Psoas muscle (tissue), 8 donors: ENCODE results near the gene C1orf216. TPM values are rescaled to one million over a fixed set of nuclear protein-coding genes. Genes with fewer than 3 reads are reported as not detected.
"Not testable (repeated sequence)": the region's sequence is repeated elsewhere in the genome, so short reads cannot be mapped to it uniquely, and the experiment has no call there.

Experiments used
- ATAC-seq, 4 donors: fragments of 200-7000 bp; cut with Tn5 transposase; one replicate each; pipeline ENCODE4 v1.9.1; 2020; ENCODE audit warnings: moderate library complexity in 3 of 4, mild to moderate bottlenecking in 2 of 4
- DNase-seq, 2 donors: peaks; one replicate each; pipeline ENCODE4 v3.0.0-alpha.2; 2020
- H3K27ac ChIP-seq: fragments of 200-600 bp; one replicate; pipeline ENCODE4 v1.8.0; 2022
- H3K27me3 ChIP-seq, 3 donors: fragments of 200-600 bp in 1 of 3; one replicate each; pipeline versions ENCODE4 v1.6.1 to v1.8.0; 2013 to 2022; ENCODE audit warnings: low read length in 2 of 3, mild to moderate bottlenecking in 2 of 3, moderate library complexity in 1 of 3; ENCODE audit not compliant: insufficient read depth in 3 of 3
- H3K36me3 ChIP-seq, 2 donors: fragments of 200-600 bp in 1 of 2; one replicate each; pipeline versions ENCODE4 v1.6.1 to v1.8.0; 2013 to 2022; ENCODE audit warnings: low read depth in 1 of 2, mild to moderate bottlenecking in 1 of 2, moderate library complexity in 1 of 2; ENCODE audit not compliant: insufficient read depth in 1 of 2
- H3K4me1 ChIP-seq: fragments of 200-600 bp; one replicate; pipeline ENCODE4 v1.8.0; 2022
- H3K4me3 ChIP-seq: fragments of 200-600 bp; one replicate; pipeline ENCODE4 v1.8.0; 2022; ENCODE audit warnings: mild to moderate bottlenecking
- H3K9me3 ChIP-seq: fragments of 200-600 bp; one replicate; pipeline ENCODE4 v1.8.0; 2022
- WGBS, 3 donors: extraction: QIAGEN DNeasy Blood & Tissue Kit; methylation state at CpG; one replicate each; pipeline versions ENCODE4 v1.1.6 to v1.1.7; 2013; 5-methylcytosine and 5-hydroxymethylcytosine counted together
- intact Hi-C, 2 donors: fragments of 100-400 bp; cut with DNase I; formaldehyde crosslinking; loops; one replicate each; pipeline versions ENCODE4 v1.11.0 to v1.14.2; 2022
- polyA plus RNA-seq, 3 donors: library from polyadenylated mRNA; stranded (reverse); fragments of 200-250 nt; gene quantifications; one replicate each; pipeline ENCODE4 v1.2.3, GENCODE V29; 2013
- total RNA-seq, 4 donors: library from RNA; stranded (reverse); fragmentation: NEBNext Ultra II Directional in 2 of 4; extraction: Animal tissue kit (Norgen Biotek cat#: 25700) in 2 of 4; gene quantifications; one replicate each; pipeline versions ENCODE4 v1.2.1 to v1.2.4, GENCODE V29; 2021 to 2023
- TF ChIP-seq, protein P1 (sequence below): fragments of 200-600 bp; IDR thresholded peaks from one replicate; pipeline ENCODE4 v1.8.0; 2022; ENCODE audit warnings: antibody characterized with exemption
- donor health status: healthy with polysubstance abuse.
- donor health status: DM: no; HTN: no; CAD: no; lungs with moderate emphysema.
- donor health status: Bipolar disorder and iron deficiency.
- donor health status: healthy.
- donor health status: DM: yes; HTN: yes; CAD: no.
- donor health status: DM: no; HTN: no; CAD: no.
- donor health status: DM: no; HTN: no; CAD: no.
- donor health status: DM: yes; HTN: yes; CAD: no.

C1orf216 gene
- total and polyA plus RNA-seq, 7 donors, result 8.8 to 24.2 (median 15.5) TPM

- intact Hi-C loops, result loop anchor here (5.0 to 10.0 kb wide), 2 partner anchors 71 to 73 kb away; partner anchors contain the start of gene PSMB2 (in 2 of the 2)
- DNase-seq (peak; percentile 70 to 83), ATAC-seq (peak; percentile 35 to 57 (median 52))
- Histone ChIP-seq H3K27me3 (no peaks in the 10 kb centered on the region), H3K9me3 (no peaks in the 10 kb centered on the region), H3K4me3 (peak overlapping the region; percentile 20), H3K27ac (no peak overlapping the region), H3K4me1 (peaks cover 25% of the 10 kb centered on the region), H3K36me3 (peaks cover 0 to 21% of the 10 kb centered on the region in 2 donors)
- TF ChIP-seq, protein P1, sequence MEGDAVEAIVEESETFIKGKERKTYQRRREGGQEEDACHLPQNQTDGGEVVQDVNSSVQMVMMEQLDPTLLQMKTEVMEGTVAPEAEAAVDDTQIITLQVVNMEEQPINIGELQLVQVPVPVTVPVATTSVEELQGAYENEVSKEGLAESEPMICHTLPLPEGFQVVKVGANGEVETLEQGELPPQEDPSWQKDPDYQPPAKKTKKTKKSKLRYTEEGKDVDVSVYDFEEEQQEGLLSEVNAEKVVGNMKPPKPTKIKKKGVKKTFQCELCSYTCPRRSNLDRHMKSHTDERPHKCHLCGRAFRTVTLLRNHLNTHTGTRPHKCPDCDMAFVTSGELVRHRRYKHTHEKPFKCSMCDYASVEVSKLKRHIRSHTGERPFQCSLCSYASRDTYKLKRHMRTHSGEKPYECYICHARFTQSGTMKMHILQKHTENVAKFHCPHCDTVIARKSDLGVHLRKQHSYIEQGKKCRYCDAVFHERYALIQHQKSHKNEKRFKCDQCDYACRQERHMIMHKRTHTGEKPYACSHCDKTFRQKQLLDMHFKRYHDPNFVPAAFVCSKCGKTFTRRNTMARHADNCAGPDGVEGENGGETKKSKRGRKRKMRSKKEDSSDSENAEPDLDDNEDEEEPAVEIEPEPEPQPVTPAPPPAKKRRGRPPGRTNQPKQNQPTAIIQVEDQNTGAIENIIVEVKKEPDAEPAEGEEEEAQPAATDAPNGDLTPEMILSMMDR, result peak; percentile 74
- 36 to 48% (median 37%) methylated on average over 15 of the region's 15 CpGs for WGBS, 3 donors
Observed at GRCh38 chr1:35715568-35716002, 3.1 kb downstream of the C1orf216 start.

- TF ChIP-seq, protein P1, result no peak
- ATAC-seq (no peak), DNase-seq (no peak)
- Histone ChIP-seq H3K4me3 (peak overlapping the region; percentile 20), H3K9me3 (no peaks in the 10 kb centered on the region), H3K36me3 (peaks cover 0 to 21% of the 10 kb centered on the region in 2 donors), H3K27me3 (no peaks in the 10 kb centered on the region), H3K27ac (no peak overlapping the region), H3K4me1 (peaks cover 25% of the 10 kb centered on the region)
- intact Hi-C loops, result loop anchor here (5.0 to 10.0 kb wide), 2 partner anchors 70 to 73 kb away; partner anchors contain the start of gene PSMB2 (in 2 of the 2)
- 88 to 95% (median 94%) methylated on average over 2 of the region's 2 CpGs for WGBS, 3 donors
Observed at GRCh38 chr1:35714921-35715567, 3.6 kb downstream of the C1orf216 start.

- not testable (repeated sequence) for DNase-seq, H3K27ac ChIP-seq, H3K9me3 ChIP-seq, H3K4me3 ChIP-seq, ATAC-seq
- Histone ChIP-seq H3K36me3 (peaks cover 0 to 21% of the 10 kb centered on the region in 2 donors), H3K27me3 (peaks cover 0 to 35% (median 11%) of the 10 kb centered on the region in 3 donors), H3K4me1 (peaks cover 15% of the 10 kb centered on the region)
- 91 to 96% (median 94%) methylated on average over 5 of the region's 5 CpGs for WGBS, 3 donors
- intact Hi-C loops, result loop anchor here in 1 of 2 donors (10.0 kb wide), 1 partner anchor 66 kb away; the partner anchor contains the start of gene PSMB2
Observed at GRCh38 chr1:35711098-35711497, 7.6 kb downstream of the C1orf216 start.

DNA sequence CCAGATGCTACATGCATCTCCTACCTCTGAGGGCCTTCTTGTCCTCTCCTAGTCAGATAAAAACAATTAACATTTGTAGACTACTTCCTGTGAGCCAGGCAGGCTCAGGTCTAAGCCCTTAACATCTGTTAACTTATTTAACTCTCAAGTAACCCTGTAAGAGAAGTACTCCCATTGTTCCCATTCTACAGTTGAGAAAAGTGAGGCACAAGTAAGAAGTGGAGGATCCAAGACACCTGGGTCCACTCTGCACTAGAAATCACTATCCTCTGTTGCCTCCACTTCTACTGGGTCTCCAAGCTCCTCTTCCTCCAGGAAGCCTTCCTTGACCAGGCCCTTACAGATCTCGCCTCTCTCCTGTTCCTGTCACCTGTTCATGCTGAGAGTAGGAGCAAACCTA is 9.7 kb downstream of the C1orf216 start:
- 97 to 100% (median 100%) methylated on average over 1 of the region's 1 CpG for WGBS, 3 donors
- DNase-seq, result no peak
- Histone ChIP-seq H3K9me3 (no peaks in the 10 kb centered on the region), H3K27ac (no peak overlapping the region), H3K27me3 (peaks cover 0 to 46% (median 11%) of the 10 kb centered on the region in 3 donors), H3K4me3 (peak overlapping the region; percentile 64), H3K4me1 (no peaks in the 10 kb centered on the region), H3K36me3 (peaks cover 0 to 4% of the 10 kb centered on the region in 2 donors)
- TF ChIP-seq, protein P1, result no peak
- intact Hi-C loops, result no loop called here
- no peak for ATAC-seq

DNA sequence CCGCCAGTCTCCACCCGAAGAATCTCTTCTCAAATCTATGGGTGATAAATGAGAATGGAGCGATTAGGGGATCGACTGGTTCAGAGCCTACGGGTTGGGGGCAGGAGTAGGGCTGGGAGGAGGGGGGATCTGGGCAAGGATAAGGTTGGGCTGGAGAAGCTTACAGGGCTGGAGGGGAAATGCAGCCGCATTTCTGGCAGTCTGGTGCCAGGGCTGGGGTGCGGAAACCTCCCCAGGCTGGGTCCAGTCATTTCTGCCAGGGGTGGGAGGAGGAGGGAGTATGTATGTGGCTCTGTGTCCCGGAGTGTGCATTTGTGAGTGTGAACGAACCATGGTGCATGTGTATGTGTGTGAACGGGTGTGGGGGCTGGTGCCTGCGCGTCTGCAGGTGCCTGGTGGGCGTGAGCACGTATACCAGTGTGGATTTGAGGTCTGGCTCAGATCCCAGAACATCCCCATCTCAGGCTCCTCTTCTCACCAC is 10.2 kb downstream of the C1orf216 start:
- WGBS, 3 donors, result 16 to 18% (median 17%) methylated on average over 14 of the region's 14 CpGs
- peak overlapping the region; percentile 64 for H3K4me3 ChIP-seq
- H3K36me3 ChIP-seq, result no peaks in the 10 kb centered on the region
- no peak for ATAC-seq
- peaks cover 0 to 50% (median 11%) of the 10 kb centered on the region in 3 donors for H3K27me3 ChIP-seq
- H3K27ac ChIP-seq, result no peak overlapping the region
- H3K9me3 ChIP-seq, result no peaks in the 10 kb centered on the region
- no peak for DNase-seq
- no peaks in the 10 kb centered on the region for H3K4me1 ChIP-seq
- intact Hi-C loops, result no loop called here
- TF ChIP-seq, protein P1, result no peak
